HG03025 (cell line): ENCODE data around the gene RBM8A.

Experiments
- ATAC-seq: cut with Tn5 transposase; IDR thresholded peaks from one replicate; pipeline ENCODE4 v1.9.1; 2021; ENCODE audit warnings: mild to moderate bottlenecking, moderate library complexity; ENCODE audit not compliant: unreplicated experiment, low FRiP score

RBM8A gene

GRCh38 chr1:145927063-145927886 lies at the start of gene RBM8A:
RBM8A (minus strand) TSS chr1:145927484; CDS start chr1:145927426, 58 bp downstream.
- ATAC-seq, result peak; percentile 88

- ATAC-seq, result no peak
Observed at GRCh38 chr1:145977016-145977415, 49.7 kb upstream of the RBM8A start.

- ATAC-seq, result no peak
Observed at GRCh38 chr1:145975216-145975615, 47.9 kb upstream of the RBM8A start.

GRCh38 chr1:145974721-145975120 lies 47.4 kb upstream of the RBM8A start:
- no peak for ATAC-seq

- no peak for ATAC-seq
Observed at GRCh38 chr1:145972580-145972979, 45.3 kb upstream of the RBM8A start.

- ATAC-seq, result no peak
Observed at GRCh38 chr1:145967288-145967687, 40.0 kb upstream of the RBM8A start.

GRCh38 chr1:145965119-145965744 lies 37.9 kb upstream of the RBM8A start:
- no peak for ATAC-seq

GRCh38 chr1:145964328-145965118 lies 37.2 kb upstream of the RBM8A start, which contains the start of the genes ANKRD34A and POLR3GL:
ANKRD34A (minus strand) TSS chr1:145964575; CDS start chr1:145961759, 2,816 bp downstream.
POLR3GL (plus strand) TSS chr1:145964690; CDS start chr1:145974866, 10,176 bp downstream.
- ATAC-seq, result peak; percentile 76

- no peak for ATAC-seq
Observed at GRCh38 chr1:145963265-145964019, 36.2 kb upstream of the RBM8A start.

GRCh38 chr1:145962157-145963102 lies 35.1 kb upstream of the RBM8A start:
- ATAC-seq, result no peak

GRCh38 chr1:145961425-145962156 lies 34.3 kb upstream of the RBM8A start:
- ATAC-seq, result no peak

- ATAC-seq, result no peak
Observed at GRCh38 chr1:145961109-145961424, 33.8 kb upstream of the RBM8A start.

GRCh38 chr1:145960468-145961108 lies 33.3 kb upstream of the RBM8A start:
- no peak for ATAC-seq

- no peak for ATAC-seq
Observed at GRCh38 chr1:145959957-145960467, 32.7 kb upstream of the RBM8A start.

GRCh38 chr1:145959333-145959732 lies 32.0 kb upstream of the RBM8A start:
- no peak for ATAC-seq

- ATAC-seq, result no peak
Observed at GRCh38 chr1:145958734-145959133, 31.4 kb upstream of the RBM8A start.

GRCh38 chr1:145957443-145958319 lies 30.4 kb upstream of the RBM8A start, which contains the start of gene LIX1L:
LIX1L (minus strand) TSS chr1:145958017; CDS start chr1:145957927, 90 bp downstream.
- peak; percentile 82 for ATAC-seq
